Measurements from ENCODE around the gene PRKCE.
"Not testable (repeated sequence)": the region's sequence is repeated elsewhere in the genome, so short reads cannot be mapped to it uniquely, and the experiment has no call there.

The PRKCE gene

DNA sequence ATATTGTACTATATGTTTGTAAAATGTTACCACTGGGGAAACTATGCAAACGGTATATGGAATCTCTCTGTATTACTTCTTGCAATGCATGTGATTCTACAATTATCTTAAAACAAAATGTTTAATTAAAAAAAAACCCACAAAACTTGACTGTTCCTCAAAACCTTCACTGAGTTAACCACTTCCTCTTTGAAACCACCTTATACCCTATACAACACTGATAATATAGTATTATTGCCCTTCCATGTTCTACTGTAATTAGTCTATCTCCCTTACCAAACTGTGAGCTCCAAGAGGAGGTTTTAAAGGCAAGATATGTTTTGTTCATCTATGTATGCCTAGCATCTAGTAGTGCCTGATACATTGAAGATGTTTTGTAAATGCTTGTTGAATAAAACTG is 572.0 kb downstream of the PRKCE start:
- not testable (repeated sequence) for DNase-seq

DNA sequence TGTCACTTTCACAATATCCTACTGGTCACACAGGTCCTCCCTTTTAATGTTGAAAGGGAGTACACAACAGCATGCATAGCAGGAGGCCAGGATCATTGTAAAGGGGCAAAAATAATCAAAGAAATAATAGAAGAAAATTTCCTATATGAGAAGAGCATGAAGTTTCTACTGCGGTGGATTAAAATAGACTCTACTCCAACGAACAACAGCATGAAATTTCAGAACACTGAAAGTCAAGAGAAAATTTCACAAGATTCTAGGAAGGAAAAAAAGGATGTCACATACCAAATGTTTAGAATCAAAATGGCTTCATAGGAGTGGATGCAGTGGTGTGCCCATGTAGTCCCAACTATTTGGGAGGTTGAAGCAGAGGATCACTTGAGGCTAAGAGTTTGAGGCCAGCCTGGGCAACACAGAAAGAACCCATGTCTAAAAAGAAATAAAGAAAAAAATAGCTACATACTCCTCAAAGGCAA is 573.7 kb downstream of the PRKCE start:
- no peak for DNase-seq

DNA sequence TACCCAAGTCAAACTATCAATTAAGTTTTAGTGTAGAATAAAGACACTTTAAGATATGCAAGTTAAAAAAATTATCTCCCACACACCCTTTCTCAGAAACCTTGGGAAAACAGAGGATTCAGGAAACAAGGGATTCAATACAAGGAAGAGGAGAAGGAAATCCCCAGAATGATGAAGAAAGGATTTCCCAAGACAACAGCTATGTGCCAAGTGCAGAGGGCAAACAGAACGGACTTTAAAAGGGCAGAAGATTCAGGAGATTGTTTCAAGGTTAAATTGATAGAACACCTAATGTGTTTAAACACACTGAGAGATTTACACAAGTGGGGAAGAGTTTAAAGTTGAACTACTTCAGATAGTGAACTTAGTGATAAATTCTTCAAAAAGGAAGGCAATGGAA is 574.3 kb downstream of the PRKCE start:
- no peak for DNase-seq

DNA sequence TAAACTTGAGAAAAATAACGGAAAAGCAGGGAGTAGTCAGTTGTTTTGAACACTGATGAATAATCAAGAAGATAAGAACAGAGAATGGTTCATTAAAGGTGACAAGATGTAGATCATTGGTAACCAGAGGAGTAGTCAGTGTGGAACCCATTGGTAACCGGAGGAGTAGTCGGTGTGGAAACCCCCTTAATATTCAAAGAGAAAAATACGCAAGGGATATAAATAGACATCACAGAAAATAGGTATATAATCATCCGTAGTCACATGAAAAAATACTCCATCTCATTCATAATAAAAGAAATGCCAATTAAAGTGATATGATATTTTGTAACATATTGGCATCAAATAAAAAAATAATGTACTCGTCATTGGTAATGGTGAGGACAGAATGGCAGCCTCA is 575.1 kb downstream of the PRKCE start:
- no peak for DNase-seq

DNA sequence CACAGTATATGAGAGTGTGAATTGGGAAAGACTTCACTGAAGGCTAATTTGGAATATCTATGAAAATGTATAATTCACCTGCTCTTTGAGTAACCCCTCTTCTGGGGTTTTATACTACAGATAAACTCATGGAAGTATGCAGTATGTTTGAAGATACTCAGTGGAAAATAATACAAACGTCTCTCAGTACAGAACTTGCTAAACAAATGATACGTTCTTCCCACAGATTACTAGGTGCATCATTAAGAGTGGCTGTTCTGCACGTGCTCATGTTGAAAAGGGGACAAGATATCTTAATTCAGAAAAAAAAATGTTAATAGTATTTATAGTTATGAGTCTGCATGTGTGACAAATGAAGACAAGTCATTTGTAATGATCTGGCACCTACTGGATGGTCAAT is 575.5 kb downstream of the PRKCE start:
- DNase-seq = no peak

DNA sequence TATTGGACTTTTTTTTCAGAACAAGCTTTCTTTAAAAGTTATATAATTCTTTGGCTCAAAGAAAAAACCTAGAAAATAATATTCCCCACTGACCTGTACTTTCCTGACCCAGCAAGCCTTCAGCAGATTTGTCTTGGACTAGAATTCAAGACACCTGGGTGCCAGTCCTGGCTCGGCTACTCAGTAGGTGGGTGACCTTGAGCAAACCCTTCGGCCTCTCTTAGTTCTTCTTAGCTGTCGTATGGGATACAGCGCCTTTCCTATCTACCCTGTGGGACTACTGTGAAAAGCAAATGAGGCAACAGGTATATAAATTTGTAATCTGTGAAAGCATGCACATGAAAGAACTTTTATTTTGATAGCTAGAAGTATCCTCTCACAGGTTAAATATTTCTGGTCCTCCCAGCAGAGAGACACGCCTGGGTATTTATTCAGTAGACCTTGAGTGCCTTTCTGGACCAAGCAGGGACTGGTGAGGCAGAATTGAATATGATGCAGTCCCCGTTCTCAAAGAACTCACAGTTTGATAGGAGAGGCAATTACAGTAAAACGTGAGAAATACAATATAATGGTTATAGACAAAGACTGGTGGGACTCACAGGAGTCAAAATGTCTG is 576.3 kb downstream of the PRKCE start:
- DNase-seq = no peak

DNA sequence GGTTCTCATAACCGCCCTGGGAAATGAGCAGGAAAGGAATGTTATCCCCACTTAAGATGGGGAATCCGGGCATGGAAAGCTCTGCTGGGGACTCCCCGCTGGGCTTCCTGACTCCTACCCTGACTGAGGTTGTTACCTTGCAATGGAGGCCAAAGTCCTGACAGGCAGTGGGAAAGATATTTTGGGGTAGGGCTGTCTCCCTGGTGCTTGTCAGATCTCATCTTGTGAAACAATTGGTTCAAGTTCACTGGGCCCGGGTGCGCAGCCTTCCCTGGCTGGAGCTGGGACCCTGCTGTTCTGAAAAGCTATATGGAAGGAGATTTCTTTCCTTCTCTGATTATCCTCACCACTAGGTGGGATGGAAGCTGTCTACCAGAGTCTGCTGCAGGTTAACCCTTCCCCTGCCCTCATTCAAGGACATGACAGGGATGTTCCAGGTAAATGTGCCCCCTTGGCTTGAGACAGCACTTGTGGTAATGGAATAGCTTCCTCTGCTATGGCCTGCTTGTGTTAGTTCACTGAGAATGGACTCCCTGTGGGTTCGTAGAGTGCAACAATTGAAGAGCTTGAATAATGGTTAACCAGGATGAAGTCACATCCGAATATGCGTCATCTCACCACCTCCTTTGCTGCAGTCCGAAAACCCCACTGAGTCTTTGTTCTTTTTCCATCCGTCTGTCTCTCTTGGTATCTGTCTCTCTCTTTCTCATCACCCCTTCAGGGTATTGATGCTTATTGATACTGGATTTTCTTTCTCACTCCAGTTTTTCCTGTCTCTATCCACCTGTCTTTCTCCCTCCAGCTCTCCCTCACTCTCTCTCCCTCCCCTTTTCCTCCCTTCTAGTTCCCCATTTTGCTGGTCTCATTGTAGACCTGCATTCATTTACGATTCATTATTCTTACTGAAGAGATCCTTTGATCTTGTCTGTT is 577.9 kb downstream of the PRKCE start:
- no peak for DNase-seq

DNA sequence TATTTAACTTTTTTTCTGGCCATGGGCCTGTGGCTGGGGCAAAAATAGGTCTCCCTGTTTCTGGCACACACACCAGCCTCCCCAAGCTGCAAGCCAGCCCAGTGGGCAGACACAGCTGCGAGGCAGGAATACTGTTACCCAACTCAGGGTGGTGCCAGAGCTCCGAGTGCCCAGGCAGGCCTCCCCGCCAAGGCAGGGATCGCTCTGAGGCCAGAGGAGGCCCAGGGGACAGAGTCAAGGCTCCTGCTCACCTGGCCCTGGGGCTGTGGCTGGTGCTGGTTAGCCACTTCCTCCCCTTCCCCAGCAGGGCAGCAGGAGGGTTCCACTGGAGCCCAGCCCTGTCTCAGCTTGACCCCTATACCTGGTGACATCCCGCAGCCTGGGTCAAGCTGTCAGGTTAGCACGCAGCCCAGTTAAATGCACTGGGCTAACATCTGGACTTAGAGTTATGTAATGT is 578.7 kb downstream of the PRKCE start:
- no peak for DNase-seq

DNA sequence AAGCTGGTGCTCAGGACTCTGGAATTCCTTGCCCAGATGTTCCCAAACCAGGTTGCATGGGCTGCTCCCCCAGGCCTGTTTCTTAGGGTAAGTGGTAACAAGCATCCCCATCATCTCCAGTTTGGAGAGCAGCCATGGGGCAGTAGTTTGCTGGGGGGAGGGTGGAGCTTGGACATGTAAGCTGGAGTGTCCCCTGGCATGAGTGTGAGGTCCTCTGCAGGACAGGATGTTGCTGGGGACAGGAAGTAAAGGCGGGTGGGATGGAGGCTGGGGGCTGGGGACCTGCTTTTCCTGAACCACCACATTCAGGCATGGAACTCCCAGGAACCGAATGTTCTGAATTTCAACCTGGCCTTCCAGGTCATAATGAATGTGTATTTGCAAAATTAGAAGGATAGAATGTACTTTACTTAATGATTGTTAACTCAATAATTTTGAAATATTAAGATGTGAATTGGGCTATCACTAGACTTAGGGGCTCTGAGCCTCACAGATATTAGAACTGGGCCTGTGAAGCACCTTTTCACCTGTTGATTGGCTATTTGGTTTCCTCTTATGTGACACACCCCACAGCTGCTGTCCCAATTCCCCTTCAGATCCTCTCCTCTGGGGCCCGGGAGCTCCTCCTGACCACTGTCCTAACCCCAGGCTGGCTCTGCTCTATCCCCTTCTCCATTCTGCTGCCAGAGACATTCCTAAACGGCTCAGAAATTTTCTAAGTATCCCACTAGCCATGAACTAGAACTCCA is 579.4 kb downstream of the PRKCE start:
- DNase-seq = no peak

DNA sequence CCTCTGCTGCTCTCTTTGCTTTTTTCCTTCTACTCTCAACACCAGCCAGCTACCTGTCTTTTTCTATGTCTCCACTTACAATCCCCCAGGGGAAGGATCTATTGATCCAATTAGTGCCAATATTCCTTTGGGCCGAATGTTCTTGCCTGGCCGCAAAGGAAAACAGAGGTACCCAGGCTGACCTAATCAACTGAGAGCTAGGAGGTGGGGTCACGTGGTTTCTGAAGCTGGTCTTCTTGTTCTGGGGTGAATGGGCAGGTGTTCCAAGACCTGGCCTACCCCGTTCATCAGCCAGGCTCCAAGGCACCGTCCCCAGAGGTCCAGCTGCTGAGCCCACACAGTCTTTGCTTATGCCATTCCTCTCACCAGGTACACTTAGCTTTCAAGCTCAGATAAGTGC is 580.2 kb downstream of the PRKCE start:
- no peak for DNase-seq

DNA sequence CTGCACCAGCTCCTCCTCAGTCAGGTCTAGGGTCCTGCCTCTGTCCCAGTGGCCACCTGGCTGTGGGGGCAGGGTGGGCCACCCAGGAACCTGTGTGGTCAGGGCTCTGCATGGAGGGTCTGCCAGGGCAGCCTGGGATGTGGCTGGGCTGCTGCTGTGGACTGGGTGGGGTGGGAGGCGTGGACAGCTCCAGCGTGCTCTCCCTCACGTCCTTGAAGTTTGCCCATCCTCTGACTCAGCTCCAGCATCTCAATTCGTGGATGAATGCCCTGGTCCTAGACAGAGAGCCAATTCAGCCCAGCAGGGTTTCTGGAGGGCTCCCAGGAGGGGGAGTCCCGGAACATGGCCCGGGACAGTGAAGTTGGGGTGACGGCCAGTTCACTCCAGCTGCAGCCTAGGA is 581.4 kb downstream of the PRKCE start:
- DNase-seq = no peak

DNA sequence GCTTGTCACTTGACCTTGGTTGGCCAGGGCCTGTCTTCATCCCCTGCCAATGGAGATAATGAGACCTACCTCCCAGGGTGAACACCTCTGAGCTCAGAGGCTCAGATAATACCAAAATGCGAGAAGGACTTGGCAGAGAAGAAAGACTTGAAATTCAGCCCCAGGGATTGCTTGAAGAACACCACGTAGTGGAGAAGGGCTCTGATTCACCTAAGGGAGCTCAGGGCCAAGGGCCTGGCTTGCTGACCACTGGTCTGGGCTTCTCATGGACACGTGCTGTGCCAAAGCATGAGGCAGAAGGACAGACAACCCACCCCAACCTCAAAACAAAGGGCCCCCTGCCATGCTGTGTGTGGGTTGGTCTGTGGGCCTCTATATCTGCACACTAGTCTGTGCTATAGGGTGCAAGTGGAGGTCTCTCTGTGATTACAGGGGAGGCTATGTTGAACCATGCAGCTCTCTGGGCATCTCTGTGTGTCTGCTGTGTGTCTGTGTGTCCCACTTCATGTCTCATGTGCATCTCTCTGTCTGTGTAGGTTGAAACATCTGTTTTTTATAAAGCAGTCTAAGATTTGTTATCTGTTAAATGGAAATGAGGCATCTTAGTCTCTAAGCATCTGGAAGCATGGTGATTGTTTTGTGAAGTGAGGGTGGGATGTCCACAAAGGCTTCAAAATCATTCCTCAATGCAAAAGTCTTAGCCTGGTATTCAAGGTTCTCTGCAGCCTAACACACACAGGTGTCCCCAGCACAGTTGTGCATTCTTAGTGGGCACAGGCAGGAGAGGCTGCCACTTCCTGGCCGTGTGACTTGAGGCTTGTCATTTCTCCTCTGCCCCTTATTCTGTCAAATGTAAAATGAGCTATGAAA is 584.8 kb downstream of the PRKCE start:
- DNase-seq = no peak

DNA sequence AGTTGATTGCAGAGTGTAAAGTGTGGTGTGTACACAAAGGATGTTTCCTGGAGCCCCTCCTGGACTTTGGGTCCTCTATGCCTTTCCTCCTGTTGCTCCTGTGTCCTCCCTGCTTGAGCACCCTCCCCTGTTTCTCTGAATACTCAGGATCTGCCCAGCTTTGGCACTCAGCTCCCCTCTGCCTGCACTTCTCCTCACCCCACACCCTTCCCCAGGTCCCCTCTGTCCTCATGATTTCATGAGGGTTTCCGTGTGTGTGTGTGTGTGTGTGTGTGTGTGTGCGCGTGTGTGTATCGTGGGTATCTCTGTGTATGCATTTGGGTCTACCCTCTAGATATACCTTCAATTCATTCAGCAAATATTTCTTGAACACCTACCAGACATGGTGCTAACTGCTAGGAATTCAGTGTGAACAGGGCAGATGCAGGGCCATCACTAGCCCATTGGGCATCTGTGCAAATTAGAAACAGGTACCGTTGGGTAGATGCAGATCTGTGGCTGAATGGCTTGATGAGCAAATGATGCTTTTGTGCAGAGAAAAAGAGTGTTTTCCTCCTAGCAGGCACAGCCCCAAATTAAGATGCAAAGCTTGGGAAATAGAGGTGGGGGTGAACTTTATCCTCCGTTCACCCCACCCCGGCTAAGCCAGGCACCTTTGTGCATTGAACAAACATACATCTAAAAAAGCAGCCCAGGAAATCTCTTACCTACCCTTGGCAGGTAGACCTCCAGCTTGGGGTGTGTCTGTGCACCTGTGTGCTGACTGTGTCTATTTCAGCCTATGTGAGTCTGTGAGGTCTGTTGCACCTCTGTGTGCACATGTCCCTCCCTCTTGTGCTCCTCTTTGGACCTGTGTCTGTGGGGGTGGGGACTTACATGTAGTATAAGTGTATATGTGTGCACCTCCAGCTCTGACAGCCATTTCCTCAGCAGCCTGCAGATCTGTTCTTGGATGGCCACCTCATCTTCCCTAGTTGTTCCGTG is 585.7 kb downstream of the PRKCE start:
- DNase-seq = no peak
